HK-2 (cell line): ENCODE measurements around the gene SMCO1.
"Not testable (repeated sequence)": the region's sequence is repeated elsewhere in the genome, so short reads cannot be mapped to it uniquely, and the experiment has no call there.

Experiments used
- DNase-seq: peaks from one replicate; pipeline ENCODE4 v3.0.0-alpha.2; 2018; ENCODE audit not compliant: unreplicated experiment

Gene SMCO1

DNA sequence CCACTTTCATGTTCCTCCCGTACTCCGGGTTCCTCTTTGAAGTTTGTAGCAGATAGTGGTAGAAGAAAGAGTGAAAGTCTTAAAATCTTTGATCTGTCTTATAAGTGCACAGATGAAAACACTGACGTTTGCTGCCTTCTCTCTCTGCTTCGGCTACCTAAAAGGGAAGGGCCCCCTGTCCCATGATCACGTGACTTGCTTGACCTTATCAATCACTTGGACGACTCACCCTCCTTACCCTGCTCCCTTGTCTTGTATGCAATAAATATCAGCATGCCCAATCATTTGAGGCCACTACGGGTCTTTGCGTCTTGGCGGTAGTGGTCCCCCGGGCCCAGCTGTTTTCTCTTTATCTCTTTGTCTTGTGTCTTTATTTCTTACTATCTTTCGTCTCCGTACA is 6.1 kb upstream of the SMCO1 start:
- DNase-seq: not testable (repeated sequence)

DNA sequence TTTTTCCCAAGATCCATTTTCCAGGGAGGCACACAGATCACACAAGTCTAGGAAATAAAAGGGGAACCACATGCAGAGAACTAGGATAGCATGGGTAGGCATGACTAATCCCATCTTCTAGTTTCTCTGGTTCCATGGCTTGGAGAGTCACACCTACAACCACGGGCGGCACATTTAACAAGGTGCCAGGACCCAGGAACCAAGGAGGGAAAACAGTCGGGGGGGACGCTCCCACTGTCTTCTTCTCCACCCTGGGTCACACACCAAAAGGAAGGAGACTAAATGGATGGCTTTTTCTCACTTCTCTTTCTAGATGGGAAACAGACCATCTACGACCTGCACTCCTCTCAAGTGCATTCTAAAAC is 4.6 kb upstream of the SMCO1 start:
- DNase-seq: no peak

DNA sequence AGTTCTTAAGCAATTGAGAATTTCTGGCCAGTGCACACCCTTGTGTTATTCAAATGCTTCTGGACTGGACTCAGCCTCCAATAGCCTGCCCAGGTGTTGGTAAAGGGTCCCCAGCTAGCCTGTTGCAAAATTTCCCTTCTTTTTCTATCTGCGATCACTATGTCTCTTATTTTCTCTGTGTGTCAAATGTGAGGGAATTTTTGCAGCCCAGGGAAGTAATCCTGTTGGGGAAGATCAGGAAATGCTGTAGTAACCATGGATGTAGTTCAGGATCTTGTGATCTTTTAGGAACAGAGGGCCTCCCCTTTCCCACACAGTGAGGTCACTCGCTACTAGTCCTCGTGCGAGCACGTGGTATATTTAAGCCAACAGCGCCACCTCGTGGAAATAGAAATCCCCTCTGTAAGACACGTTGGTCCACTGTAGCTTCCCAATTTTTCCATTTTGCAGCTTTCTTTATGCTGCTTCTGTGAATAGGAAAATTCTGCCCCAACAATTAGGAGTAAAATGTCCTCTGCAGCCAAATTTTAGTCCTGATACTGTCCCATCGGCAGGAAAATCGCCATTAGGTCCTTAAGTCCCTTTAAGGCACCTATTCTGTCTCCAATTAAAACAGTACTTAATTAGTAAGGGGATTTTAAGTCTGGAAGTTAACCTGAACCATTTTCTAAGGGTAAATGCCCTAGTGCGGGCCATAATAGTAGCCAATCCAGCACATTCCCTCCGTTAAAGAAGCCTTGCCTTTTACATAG is 4.0 kb upstream of the SMCO1 start:
- DNase-seq: peak; percentile 59

DNA sequence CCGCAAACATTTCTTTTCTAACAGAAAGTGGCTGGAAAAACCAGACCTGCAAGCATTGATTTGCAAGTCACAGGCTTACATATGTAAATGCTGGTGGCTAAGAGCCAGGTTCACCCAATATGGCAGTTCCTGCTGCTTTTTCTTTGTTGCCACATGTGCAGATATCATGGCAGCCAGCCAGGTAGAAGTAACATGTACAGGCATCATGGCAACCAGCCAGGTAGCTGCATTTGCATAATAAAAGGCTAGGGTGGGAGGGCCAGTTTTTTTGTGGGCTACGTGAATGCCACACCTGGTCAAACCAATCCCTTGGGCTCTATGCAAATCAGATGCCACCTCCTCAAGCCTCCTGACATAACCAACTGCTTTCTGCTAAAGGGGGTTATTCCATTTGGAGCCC is 2.8 kb upstream of the SMCO1 start:
- no peak for DNase-seq

DNA sequence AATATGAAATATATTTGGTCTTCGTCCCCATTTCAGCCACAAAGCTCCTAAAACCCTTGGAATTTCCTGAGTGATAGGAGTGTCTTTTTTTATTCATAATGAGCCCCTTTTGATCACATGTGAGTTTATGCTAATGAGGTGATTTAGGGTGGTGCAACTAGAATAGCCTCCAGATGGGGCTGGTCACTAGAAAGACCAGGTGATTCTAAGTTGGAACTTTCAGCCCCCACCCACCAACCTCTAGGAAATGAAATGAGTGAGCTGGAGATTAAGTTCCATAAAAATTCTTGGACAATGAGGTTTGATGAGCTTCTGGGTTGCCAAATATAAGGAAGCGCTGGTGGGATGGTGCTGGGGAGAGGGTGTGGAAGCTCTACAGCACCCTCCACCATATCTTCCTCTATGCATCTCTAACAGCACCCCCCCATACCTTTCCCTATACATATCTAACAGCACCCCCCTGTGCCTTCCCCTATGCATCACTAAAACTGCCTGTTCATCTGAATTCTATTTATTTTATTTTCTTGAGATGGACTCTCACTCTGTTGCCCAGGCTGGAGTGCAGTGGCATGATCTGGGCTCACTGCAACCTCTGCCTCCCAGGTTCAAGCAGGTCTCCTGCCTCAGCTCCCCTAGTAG is 2.1 kb upstream of the SMCO1 start:
- DNase-seq: no peak

DNA sequence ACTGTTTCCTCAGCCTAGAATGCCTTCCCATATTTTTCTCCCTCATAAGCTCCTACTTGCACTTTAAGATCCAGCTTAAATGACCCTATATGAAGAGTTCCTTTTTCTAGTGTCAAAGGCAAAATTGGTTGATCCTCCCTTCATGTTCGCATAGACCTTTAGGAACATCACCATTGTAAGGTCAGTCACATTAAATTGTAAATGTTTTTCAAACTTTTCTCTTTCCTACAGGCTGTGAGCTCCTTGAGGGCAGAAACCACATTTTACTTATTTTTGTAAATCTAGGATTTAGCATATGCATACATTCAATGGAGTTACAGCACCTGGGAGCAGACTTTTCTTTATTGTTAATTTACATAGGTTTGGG is 813 bp downstream of the SMCO1 start:
- no peak for DNase-seq

DNA sequence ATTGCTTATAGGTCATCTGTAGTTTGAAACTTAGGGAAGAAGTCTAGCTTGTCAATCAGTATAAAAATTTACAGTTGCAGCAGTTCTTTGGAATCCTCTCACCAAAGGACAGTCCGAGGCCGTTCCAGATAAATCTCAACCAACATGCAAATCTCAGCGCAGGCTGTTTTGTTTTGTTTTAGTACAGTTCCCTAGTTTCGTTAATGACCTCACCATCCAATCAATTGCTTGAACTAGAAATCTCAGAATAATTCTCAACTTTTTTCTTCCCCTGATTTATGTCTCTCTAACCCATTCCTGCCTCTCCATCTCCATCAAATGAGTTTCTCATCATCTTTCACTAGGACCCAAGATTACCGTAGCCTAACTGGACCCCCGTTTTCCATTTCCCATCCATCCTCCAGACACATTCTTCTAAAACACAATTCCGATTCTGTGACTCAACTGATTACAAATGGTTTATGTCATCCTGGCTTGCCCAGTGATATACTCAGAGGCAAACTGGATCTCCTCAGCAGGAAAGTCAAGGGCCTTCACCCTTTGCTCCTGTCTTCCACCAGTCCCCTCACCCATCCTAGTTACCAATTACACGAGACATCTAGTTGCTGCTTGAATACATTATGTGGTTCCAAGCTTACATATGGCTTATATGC is 1.3 kb downstream of the SMCO1 start:
- DNase-seq: no peak

DNA sequence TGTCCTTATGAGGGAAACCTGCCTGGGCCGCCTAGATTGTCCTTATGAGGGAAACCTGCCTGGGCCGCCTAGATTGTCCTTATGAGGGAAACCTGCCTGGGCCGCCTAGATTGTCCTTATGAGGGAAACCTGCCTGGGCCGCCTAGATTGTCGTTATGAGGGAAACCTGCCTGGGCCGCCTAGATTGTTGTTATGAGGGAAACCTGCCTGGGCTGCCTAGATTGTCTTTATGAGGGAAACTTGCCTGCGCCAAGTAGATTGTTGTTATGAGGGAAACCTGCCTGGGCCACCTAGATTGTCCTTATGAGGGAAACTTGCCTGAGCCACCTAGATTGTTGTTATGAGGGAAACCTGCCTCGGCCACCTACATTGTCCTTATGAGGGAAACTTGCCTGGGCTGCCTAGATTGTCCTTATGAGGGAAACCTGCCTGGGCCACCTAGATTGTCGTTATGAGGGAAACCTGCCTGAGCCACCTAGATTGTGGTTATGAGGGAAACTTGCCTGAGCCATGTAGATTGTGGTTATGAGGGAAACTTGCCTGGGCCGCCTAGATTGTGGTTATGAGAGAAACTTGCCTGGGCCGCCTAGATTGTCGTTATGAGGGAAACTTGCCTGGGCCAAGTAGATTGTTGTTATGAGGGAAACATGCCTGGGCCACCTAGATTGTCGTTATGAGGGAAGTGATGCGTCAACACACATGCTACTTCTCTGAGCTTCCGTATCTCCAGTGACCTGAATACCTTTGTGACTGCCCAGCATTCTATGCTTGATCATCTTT is 3.3 kb downstream of the SMCO1 start:
- DNase-seq: not testable (repeated sequence)

DNA sequence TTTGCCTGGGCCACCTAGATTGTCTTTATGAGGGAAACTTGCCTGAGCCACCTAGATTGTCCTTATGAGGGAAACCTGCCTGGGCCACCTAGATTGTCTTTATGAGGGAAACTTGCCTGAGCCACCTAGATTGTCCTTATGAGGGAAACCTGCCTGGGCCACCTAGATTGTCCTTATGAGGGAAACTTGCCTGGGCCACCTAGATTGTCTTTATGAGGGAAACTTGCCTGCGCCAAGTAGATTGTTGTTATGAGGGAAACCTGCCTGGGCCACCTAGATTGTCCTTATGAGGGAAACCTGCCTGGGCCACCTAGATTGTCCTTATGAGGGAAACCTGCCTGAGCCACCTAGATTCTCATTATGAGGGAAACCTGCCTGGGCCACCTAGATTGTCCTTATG is 4.0 kb downstream of the SMCO1 start:
- DNase-seq: not testable (repeated sequence)

DNA sequence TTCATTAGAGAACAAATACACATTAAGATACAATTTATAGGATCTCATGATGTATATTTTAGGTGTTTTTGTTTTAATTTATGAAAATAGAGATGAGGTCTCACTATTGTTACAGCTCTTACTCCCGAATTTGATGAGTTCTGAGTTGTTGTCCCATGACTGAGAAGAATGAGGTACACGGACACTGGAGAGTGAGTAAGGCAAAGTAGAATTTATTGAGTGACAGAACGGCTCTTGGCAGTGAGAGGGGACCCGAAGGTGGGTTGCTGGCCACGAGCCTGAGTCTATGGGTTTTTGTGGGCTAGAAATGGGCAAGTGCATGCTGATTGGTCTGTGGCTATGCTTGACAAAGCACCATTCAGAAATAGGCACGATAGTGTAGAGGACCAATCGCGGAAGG is 8.5 kb downstream of the SMCO1 start:
- no peak for DNase-seq

DNA sequence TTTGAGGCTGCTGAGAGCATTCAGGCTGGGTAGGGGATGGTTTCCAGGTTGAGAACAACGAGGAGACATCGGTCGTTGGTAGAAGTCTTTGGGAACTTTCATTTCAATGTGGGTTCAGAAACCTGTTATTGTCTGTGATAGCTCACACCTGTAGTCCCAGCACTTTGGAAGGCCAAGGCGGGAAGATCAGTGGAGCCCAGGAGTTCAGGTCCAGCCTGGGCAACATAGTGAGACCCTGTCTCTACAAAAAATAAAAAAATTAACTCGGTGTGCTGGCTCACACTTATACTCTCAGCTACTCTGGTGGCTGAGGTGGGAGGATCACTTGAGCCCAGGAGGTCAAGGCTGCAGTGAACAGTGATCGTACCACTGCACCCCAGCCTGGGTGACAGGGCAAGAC is 10.6 kb downstream of the SMCO1 start:
- no peak for DNase-seq

DNA sequence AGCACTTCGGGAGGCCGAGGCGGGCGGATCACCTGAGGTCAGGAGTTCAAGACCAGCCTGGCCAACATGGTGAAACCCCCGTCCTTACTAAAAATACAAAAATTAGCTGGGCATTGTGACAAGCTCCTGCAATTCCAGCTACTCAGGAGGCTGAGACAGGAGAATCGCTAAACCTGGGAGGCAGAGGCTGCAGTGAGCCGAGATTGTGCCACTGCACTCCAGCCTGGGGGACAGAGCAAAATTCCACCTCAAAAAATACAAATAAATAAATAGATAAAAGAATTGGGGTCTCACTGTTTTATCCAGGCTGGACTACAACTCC is 11.1 kb downstream of the SMCO1 start:
- DNase-seq: not testable (repeated sequence)

DNA sequence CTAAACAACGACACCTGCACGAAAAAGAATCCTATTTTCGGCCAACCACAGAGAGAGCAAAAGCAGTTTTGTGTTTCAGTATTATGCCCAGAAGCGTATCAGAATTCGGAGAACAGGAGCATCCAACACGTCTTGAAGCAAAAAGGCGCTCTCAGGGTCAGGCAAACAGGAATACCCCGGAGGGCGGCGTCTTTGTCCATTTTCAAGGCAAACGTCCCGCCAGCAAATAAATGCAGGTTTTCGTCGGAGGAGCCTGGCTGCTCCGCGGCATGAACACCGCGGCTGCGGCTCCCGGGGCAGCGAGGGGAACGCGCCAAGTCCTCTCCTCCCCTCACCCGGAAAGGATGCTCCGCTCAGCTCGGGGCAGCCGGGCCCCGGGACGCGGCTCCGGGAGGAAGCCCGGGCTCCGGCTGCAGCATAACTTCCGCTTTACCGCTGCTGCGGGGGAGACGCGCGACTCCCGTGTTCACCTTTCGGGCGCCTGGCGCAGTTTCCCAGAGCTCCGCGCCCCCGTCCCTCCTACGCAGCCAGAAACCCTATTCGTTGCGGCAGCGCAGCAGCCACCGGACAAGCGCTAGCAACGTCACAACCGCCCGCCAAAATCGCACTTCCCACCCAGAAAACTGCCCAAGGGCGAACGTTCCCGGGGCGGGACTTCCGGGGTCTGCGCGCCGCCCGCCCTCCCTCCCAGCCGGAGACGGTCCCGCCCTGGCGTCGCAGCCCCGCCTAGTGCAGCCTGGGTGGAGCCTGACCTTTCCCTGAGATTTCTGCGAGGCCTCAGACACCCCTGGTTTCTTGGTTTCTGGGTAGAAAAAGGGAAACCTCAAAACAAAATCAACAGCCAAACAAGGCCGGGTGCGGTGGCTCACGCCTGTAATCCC is 11.7 kb downstream of the SMCO1 start, which contains the start of gene RNF168:
TSS of gene RNF168 (minus strand) at position 573 of the 881 bp plus-strand sequence. CDS start 595 bp downstream, outside the sequence.
- peak; percentile 97 for DNase-seq

DNA sequence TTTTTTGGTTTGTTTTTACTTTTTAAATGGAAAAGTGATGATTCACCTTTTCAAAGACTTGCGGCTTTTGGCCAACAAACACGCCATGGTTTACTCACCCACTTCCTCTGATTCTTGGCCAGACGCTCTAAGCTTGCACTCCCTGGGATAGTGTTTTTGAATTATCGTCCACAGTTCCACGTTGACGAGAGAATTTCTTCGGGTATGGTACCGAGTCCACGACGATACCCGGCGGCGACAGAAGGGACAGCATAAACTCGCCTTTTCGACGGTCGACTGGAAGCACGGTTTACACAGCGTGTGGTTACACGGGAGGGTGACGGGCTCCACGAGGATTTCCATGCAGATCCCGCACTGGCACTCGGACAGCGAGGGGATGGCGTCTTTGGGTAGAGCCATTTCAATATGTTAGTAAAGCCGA is 12.4 kb downstream of the SMCO1 start:
- DNase-seq: peak; percentile 65

DNA sequence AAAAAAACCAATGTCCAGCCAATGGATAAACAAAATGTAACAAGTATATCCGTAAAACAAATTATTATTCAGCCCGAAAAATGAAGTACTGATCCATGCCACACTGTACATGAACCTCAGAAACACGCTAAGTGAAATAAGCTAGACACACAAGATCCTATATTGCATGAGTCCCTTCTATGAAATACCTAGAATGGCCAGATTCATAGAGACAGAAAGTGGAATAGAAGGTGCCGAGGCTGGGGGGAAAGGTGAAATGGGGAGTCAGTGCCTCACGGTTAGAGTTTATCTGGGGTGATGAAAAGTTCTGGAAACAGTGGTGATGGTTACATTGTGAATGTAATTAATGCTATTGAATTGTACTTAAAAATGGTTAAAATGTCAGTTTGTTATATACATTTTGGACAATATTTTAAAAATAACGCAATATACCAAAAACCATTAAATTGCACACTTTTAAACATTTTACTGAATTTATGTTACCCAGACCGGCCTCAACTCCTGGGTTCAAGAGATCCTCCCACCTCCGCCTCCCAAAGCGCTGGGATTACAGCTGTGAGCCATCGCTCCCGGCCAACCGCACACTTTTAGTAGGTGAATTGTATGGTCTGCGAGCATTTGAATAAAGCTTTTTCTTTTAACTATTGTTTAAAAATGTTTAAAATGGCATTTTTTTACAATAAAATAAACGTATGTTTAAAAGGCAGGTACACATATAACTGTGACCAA is 13.7 kb downstream of the SMCO1 start:
- peak; percentile 25 for DNase-seq

DNA sequence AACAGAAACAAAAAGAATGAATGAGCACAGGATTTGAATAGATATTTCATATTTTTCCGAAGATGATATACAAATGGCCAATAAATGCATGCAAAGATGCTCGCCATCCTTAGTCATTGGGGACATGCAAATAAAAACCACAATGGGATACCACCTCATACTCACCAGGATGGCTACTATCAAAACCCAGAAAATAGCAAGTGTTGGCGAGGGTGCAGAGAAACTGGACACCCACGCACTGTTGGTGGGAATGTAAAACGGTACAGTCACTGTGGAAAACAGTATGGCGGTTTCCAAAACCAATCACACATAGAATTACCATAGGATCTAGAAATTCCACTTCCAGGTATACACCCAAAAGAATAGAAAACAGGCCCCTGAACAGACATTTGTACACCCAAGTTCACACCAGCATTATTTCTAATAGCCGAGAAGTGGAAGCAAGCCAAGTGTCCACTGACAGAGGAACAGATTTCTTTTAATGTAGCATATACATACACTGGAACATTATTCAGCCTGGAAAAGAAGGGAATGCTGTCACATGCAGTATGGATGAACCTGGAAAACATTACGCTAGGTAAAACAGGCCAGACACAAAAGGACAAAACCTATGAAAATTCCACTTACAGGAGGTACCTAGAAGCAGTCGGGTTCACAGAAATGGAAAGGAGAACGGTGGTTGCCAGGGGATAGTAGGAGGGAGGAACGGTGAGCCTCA is 15.2 kb downstream of the SMCO1 start:
- peak; percentile 7 for DNase-seq

DNA sequence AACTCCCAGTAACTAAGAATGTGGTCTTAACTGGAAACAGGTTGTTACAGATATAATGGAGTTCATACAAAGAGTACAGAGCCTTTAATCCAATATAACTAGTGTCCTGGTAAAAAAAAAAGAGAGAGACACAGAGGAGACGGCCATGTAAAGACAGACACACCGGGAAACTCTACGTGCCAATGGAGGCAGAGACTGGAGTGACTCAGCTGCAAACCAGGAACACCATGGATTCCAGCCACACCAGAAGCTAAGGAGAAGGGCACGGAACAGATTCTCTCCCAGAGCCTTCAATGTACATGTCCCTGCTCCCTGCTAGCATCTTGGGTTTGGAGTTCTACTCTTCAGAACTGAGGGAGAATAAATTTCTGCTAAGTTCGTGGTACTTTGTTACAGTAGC is 16.1 kb downstream of the SMCO1 start:
- no peak for DNase-seq

DNA sequence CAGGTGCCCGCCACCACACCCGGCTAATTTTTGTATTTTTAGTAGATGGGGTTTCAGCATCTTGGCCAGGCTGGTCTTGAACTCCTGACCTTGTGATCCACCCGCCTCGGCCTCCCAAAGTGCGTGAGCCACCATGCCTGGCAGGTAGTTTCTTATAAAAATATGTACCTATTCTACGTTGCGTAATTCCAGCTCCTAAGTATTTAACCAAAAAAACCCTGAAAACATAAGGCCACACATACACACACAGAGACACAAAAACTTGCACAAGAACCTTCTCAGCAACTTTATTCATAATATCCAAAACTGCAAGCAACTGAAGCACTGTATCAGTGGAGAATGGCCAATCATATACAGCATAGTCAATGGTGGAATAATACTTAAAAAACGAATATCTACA is 16.8 kb downstream of the SMCO1 start:
- no peak for DNase-seq

DNA sequence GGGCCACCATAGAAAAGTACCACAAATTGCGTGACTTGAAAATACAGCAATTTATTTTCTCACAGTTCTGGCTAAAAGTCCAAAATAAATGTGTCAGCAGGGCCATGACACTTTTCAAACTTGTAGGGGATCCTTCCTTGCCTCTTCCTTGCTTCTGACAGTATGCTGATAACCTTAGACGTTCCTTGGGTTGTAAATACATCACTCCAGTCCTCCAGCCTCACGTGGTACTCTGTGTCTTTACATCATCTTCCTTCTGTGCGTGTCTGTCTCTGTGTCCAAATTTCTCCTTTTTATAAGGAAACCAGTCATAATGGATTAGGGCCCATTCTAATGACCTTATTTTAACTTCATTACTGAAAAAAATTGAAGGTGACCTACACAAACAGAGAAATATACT is 19.0 kb downstream of the SMCO1 start:
- DNase-seq: no peak

DNA sequence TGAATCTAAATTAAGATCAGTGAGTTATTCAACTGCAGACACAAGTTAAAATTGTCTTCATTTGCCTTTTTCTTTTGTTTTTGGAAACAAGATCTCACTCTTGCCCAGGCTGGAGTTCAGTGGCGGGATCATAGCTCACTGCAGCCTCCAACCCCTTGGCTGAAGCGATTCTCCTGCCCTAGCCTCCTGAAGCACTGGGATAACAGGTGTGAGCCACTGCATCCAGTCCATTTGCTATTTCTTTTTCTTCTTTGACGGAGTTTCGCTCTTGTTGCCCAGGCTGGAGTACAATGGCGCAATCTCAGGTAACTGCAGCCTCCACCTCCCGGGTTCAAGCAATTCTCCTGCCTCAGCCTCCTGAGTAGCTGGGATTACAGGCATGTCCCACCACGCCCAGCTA is 21.9 kb downstream of the SMCO1 start:
- no peak for DNase-seq
